Neuron (in vitro differentiated cells): ENCODE measurements around the gene MYOM3.

ENCODE experiments used
- H2AFZ ChIP-seq: one replicate; pipeline ENCODE4 v1.6.1; 2013; ENCODE audit warnings: low read depth, mild to moderate bottlenecking, inconsistent platforms, low read length, moderate library complexity
- H3K27me3 ChIP-seq: one replicate; pipeline ENCODE4 v1.6.1; 2013; ENCODE audit warnings: low read length; ENCODE audit not compliant: insufficient read depth
- H3K36me3 ChIP-seq: one replicate; pipeline ENCODE4 v1.6.1; 2013; ENCODE audit warnings: low read length; ENCODE audit not compliant: insufficient read depth
- H3K4me1 ChIP-seq: one replicate; pipeline ENCODE4 v1.6.1; 2013; ENCODE audit warnings: low read length; ENCODE audit not compliant: insufficient read depth
- H3K4me3 ChIP-seq: 2 replicates; pipeline ENCODE4 v1.5.1; 2013; ENCODE audit warnings: mild to moderate bottlenecking, low read length, moderate library complexity
- H3K9me3 ChIP-seq: one replicate; pipeline ENCODE4 v1.6.1; 2013; ENCODE audit warnings: low read length

MYOM3 gene

GRCh38 chr1:24105368-24106160 is 6.4 kb downstream of the MYOM3 start:
- Histone ChIP-seq H3K4me3 (no peak overlapping the region), H3K27me3 (peaks cover 24% of the 10 kb centered on the region)

GRCh38 chr1:24104854-24105253 is 7.1 kb downstream of the MYOM3 start:
- H2AFZ ChIP-seq: no peak overlapping the region
- peaks cover 19% of the 10 kb centered on the region for H3K27me3 ChIP-seq
- H3K9me3 ChIP-seq: no peaks in the 10 kb centered on the region
- no peak overlapping the region for H3K4me3 ChIP-seq
- H3K36me3 ChIP-seq: no peaks in the 10 kb centered on the region
- no peaks in the 10 kb centered on the region for H3K4me1 ChIP-seq

More at GRCh38 chr1:24105368-24106160, 6.4 kb downstream of the MYOM3 start:
- no peaks in the 10 kb centered on the region for H3K4me1 ChIP-seq
- no peaks in the 10 kb centered on the region for H3K9me3 ChIP-seq
- H3K36me3 ChIP-seq: no peaks in the 10 kb centered on the region
- H2AFZ ChIP-seq: no peak overlapping the region

- H3K4me1 ChIP-seq: no peaks in the 10 kb centered on the region
- no peak overlapping the region for H2AFZ ChIP-seq
- peaks cover 14% of the 10 kb centered on the region for H3K27me3 ChIP-seq
- no peak overlapping the region for H3K4me3 ChIP-seq
- H3K36me3 ChIP-seq: no peaks in the 10 kb centered on the region
- H3K9me3 ChIP-seq: no peaks in the 10 kb centered on the region
These were observed 8.1 kb downstream of the MYOM3 start for GRCh38 chr1:24103879-24104278.

GRCh38 chr1:24103408-24103807 is 8.5 kb downstream of the MYOM3 start:
- Histone ChIP-seq H2AFZ (no peak overlapping the region), H3K4me3 (no peak overlapping the region), H3K9me3 (no peaks in the 10 kb centered on the region), H3K4me1 (no peaks in the 10 kb centered on the region), H3K36me3 (no peaks in the 10 kb centered on the region), H3K27me3 (peaks cover 9% of the 10 kb centered on the region)

- H3K27me3 ChIP-seq: peaks cover 5% of the 10 kb centered on the region
- no peaks in the 10 kb centered on the region for H3K9me3 ChIP-seq
- no peak overlapping the region for H3K4me3 ChIP-seq
- H3K4me1 ChIP-seq: no peaks in the 10 kb centered on the region
- no peak overlapping the region for H2AFZ ChIP-seq
- no peaks in the 10 kb centered on the region for H3K36me3 ChIP-seq
These were observed 9.0 kb downstream of the MYOM3 start for GRCh38 chr1:24102961-24103360.

GRCh38 chr1:24101796-24102586 is 9.9 kb downstream of the MYOM3 start:
- Histone ChIP-seq H3K4me3 (no peak overlapping the region), H3K27me3 (no peaks in the 10 kb centered on the region), H3K9me3 (no peaks in the 10 kb centered on the region), H3K36me3 (no peaks in the 10 kb centered on the region), H3K4me1 (no peaks in the 10 kb centered on the region), H2AFZ (no peak overlapping the region)

- Histone ChIP-seq H3K9me3 (no peaks in the 10 kb centered on the region), H3K36me3 (no peaks in the 10 kb centered on the region), H3K4me1 (no peaks in the 10 kb centered on the region), H3K27me3 (no peaks in the 10 kb centered on the region), H2AFZ (no peak overlapping the region), H3K4me3 (no peak overlapping the region)
These were observed 10.8 kb downstream of the MYOM3 start for GRCh38 chr1:24100945-24101737.

- Histone ChIP-seq H3K27me3 (no peaks in the 10 kb centered on the region), H3K36me3 (no peaks in the 10 kb centered on the region), H3K4me3 (no peak overlapping the region), H3K4me1 (no peaks in the 10 kb centered on the region), H3K9me3 (no peaks in the 10 kb centered on the region), H2AFZ (no peak overlapping the region)
These were observed 12.8 kb downstream of the MYOM3 start for GRCh38 chr1:24098943-24099638.

- no peaks in the 10 kb centered on the region for H3K27me3 ChIP-seq
- H3K4me3 ChIP-seq: no peak overlapping the region
- H3K36me3 ChIP-seq: no peaks in the 10 kb centered on the region
- no peaks in the 10 kb centered on the region for H3K9me3 ChIP-seq
- no peak overlapping the region for H2AFZ ChIP-seq
- H3K4me1 ChIP-seq: no peaks in the 10 kb centered on the region
These were observed 13.8 kb downstream of the MYOM3 start for GRCh38 chr1:24098102-24098501.

GRCh38 chr1:24097663-24098062 is 14.3 kb downstream of the MYOM3 start:
- Histone ChIP-seq H2AFZ (no peak overlapping the region), H3K27me3 (no peaks in the 10 kb centered on the region), H3K4me3 (no peak overlapping the region), H3K9me3 (no peaks in the 10 kb centered on the region), H3K36me3 (no peaks in the 10 kb centered on the region), H3K4me1 (no peaks in the 10 kb centered on the region)

- H3K4me3 ChIP-seq: no peak overlapping the region
- no peaks in the 10 kb centered on the region for H3K9me3 ChIP-seq
- H3K36me3 ChIP-seq: no peaks in the 10 kb centered on the region
- H2AFZ ChIP-seq: no peak overlapping the region
- H3K4me1 ChIP-seq: no peaks in the 10 kb centered on the region
- H3K27me3 ChIP-seq: no peaks in the 10 kb centered on the region
These were observed 15.2 kb downstream of the MYOM3 start for GRCh38 chr1:24096739-24097103.

- Histone ChIP-seq H3K36me3 (no peaks in the 10 kb centered on the region), H3K27me3 (no peaks in the 10 kb centered on the region), H3K4me1 (no peaks in the 10 kb centered on the region), H2AFZ (no peak overlapping the region), H3K4me3 (no peak overlapping the region), H3K9me3 (no peaks in the 10 kb centered on the region)
These were observed 15.8 kb downstream of the MYOM3 start for GRCh38 chr1:24096009-24096738.
